ENCODE data around the gene GVQW3.

The GVQW3 gene

GRCh38 chr11:76380977-76381719 is at the start of gene GVQW3, which contains the start of gene THAP12:
Gene GVQW3 (plus strand): TSS chr11:76381323. CDS start chr11:76381829, 506 bp downstream.
Gene THAP12 (minus strand): TSS chr11:76381132. CDS start chr11:76380836, 296 bp downstream.
- peak; percentile 97 for DNase-seq (ENCODE audit: low spot score)

- no peak for DNase-seq (ENCODE audit: low spot score)
Observed at GRCh38 chr11:76334826-76335389, 46.2 kb upstream of the GVQW3 start.

- DNase-seq (ENCODE audit: low spot score): no peak
Observed at GRCh38 chr11:76335842-76336241, 45.3 kb upstream of the GVQW3 start.

- no peak for DNase-seq (ENCODE audit: low spot score)
Observed at GRCh38 chr11:76336597-76336996, 44.5 kb upstream of the GVQW3 start.

- no peak for DNase-seq (ENCODE audit: low spot score)
Observed at GRCh38 chr11:76337469-76337868, 43.7 kb upstream of the GVQW3 start.

GRCh38 chr11:76337923-76338322 is 43.2 kb upstream of the GVQW3 start:
- no peak for DNase-seq (ENCODE audit: low spot score)

GRCh38 chr11:76339221-76339620 is 41.9 kb upstream of the GVQW3 start:
- no peak for DNase-seq (ENCODE audit: low spot score)

GRCh38 chr11:76347466-76347865 is 33.7 kb upstream of the GVQW3 start:
- DNase-seq (ENCODE audit: low spot score): no peak

- no peak for DNase-seq (ENCODE audit: low spot score)
Observed at GRCh38 chr11:76348348-76348747, 32.8 kb upstream of the GVQW3 start.

GRCh38 chr11:76355172-76355571 is 26.0 kb upstream of the GVQW3 start:
- no peak for DNase-seq (ENCODE audit: low spot score)

- no peak for DNase-seq (ENCODE audit: low spot score)
Observed at GRCh38 chr11:76361374-76361773, 19.7 kb upstream of the GVQW3 start.

GRCh38 chr11:76361776-76362175 is 19.3 kb upstream of the GVQW3 start:
- DNase-seq (ENCODE audit: low spot score): no peak

- no peak for DNase-seq (ENCODE audit: low spot score)
Observed at GRCh38 chr11:76362716-76363115, 18.4 kb upstream of the GVQW3 start.

GRCh38 chr11:76365038-76365679 is 16.0 kb upstream of the GVQW3 start:
- DNase-seq (ENCODE audit: low spot score): no peak

- no peak for DNase-seq (ENCODE audit: low spot score)
Observed at GRCh38 chr11:76368490-76368889, 12.6 kb upstream of the GVQW3 start.

GRCh38 chr11:76369406-76369805 is 11.7 kb upstream of the GVQW3 start:
- DNase-seq (ENCODE audit: low spot score): no peak

- DNase-seq (ENCODE audit: low spot score): no peak
Observed at GRCh38 chr11:76371170-76371569, 10.0 kb upstream of the GVQW3 start.

- DNase-seq (ENCODE audit: low spot score): no peak
Observed at GRCh38 chr11:76376746-76377558, 4.2 kb upstream of the GVQW3 start.

GRCh38 chr11:76379807-76380158 is 1.3 kb upstream of the GVQW3 start:
- DNase-seq (ENCODE audit: low spot score): no peak

- DNase-seq (ENCODE audit: low spot score): peak; percentile 25
Observed at GRCh38 chr11:76380159-76380976, 755 bp upstream of the GVQW3 start.

- DNase-seq (ENCODE audit: low spot score): no peak
Observed at GRCh38 chr11:76382209-76382608, 1.1 kb downstream of the GVQW3 start.

GRCh38 chr11:76385903-76386302 is 4.8 kb downstream of the GVQW3 start:
- no peak for DNase-seq (ENCODE audit: low spot score)

Data from HuH-7.5 (cell line).